ENCODE results near the gene HSP90AB1. TPM values are rescaled to one million over a fixed set of nuclear protein-coding genes. Genes with fewer than 3 reads are reported as not detected.

The HSP90AB1 gene
- polyA plus RNA-seq, 1 experiment, result 943 TPM

DNA sequence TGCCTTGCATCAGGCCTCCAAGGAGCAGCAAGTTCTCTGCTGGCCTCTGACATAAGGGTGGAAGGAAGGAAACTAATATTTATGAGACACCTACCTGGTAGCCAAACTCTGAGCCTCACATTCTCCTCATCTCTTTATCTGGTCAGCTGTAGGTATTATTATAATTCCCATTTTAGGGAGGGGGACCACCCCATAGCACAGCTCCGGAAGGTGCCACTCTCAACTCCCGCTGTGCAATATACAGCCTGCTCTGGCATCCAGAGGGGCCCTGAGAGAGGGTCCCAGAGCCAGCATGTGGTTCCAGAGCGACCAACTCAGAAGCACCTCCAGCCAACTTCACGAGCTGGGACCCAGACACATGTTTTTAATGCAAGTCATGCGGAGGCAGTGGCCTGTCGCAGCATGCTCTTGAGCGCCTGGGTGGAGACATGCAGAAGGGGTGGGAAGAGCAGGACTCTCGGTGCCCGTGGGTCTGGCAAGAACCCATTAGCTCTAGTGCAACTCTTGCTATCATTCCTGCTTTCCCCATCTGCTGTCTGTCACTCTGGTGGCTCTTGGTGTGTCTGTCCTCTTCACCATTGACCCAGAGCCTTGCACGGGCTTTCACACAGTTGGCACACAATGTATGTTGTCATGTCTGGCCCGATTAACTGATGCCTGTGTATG, 45.1 kb upstream of the HSP90AB1 start:
- no peak for DNase-seq (ENCODE audit: low read depth, low spot score)
- H3K4me3 ChIP-seq (ENCODE audit: low read depth, low read length), result no peak overlapping the region
- peaks cover 11% of the 10 kb centered on the region for H3K27me3 ChIP-seq (ENCODE audit: control insufficient read depth, insufficient read depth, low read length)
- POLR2A ChIA-PET, result no interaction called here
- H3K9me3 ChIP-seq (ENCODE audit: control insufficient read depth, insufficient read depth, low read length), result no peaks in the 10 kb centered on the region
- TF ChIP-seq, protein P1, sequence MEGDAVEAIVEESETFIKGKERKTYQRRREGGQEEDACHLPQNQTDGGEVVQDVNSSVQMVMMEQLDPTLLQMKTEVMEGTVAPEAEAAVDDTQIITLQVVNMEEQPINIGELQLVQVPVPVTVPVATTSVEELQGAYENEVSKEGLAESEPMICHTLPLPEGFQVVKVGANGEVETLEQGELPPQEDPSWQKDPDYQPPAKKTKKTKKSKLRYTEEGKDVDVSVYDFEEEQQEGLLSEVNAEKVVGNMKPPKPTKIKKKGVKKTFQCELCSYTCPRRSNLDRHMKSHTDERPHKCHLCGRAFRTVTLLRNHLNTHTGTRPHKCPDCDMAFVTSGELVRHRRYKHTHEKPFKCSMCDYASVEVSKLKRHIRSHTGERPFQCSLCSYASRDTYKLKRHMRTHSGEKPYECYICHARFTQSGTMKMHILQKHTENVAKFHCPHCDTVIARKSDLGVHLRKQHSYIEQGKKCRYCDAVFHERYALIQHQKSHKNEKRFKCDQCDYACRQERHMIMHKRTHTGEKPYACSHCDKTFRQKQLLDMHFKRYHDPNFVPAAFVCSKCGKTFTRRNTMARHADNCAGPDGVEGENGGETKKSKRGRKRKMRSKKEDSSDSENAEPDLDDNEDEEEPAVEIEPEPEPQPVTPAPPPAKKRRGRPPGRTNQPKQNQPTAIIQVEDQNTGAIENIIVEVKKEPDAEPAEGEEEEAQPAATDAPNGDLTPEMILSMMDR (IDR thresholded peaks at IDR 0.05; ENCODE audit: low read depth, low read length), result no peak
- CTCF ChIA-PET, result no interaction called here
- no peak overlapping the region for H3K27ac ChIP-seq (ENCODE audit: low read depth, low read length)

DNA sequence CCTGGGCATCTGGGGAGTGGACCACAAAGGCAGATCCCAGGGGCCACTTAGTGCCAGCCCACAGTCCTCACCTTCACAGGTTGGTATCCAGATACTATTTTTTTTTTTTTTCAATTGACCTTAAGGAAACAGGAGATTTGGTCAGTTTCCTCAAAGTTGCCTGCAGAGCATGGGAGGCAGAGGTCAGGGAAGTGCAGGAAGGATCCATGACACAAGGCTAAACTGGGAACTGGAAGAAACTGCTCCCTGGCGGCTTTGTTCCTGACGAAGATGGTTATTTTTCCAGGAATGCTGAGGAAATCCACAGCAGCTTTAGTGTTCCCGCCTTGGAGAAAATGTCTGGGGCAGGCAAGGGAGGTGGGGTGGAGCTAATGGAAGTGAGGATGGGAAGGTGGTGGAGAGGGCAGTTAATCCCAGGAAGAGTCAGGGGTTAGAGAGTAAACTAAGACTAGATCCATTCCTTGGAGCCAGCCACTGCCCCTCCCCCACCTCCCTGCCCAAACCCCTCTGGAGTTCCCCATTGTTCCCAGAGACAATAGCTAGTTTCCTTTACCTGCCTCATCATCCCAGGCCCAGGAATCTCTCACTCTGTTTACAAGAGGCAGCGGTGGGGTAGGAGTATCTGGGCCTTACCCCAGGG, 44.4 kb upstream of the HSP90AB1 start:
- Histone ChIP-seq H3K27me3 (ENCODE audit: control insufficient read depth, insufficient read depth, low read length) (peaks cover 11% of the 10 kb centered on the region), H3K27ac (ENCODE audit: low read depth, low read length) (no peak overlapping the region), H3K4me3 (ENCODE audit: low read depth, low read length) (no peak overlapping the region), H3K9me3 (ENCODE audit: control insufficient read depth, insufficient read depth, low read length) (no peaks in the 10 kb centered on the region)
- no peak for DNase-seq (ENCODE audit: low read depth, low spot score)
- ChIA-PET POLR2A (no interaction called here), CTCF (no interaction called here)
- TF ChIP-seq, protein P1 (IDR thresholded peaks at IDR 0.05; ENCODE audit: low read depth, low read length), result no peak

DNA sequence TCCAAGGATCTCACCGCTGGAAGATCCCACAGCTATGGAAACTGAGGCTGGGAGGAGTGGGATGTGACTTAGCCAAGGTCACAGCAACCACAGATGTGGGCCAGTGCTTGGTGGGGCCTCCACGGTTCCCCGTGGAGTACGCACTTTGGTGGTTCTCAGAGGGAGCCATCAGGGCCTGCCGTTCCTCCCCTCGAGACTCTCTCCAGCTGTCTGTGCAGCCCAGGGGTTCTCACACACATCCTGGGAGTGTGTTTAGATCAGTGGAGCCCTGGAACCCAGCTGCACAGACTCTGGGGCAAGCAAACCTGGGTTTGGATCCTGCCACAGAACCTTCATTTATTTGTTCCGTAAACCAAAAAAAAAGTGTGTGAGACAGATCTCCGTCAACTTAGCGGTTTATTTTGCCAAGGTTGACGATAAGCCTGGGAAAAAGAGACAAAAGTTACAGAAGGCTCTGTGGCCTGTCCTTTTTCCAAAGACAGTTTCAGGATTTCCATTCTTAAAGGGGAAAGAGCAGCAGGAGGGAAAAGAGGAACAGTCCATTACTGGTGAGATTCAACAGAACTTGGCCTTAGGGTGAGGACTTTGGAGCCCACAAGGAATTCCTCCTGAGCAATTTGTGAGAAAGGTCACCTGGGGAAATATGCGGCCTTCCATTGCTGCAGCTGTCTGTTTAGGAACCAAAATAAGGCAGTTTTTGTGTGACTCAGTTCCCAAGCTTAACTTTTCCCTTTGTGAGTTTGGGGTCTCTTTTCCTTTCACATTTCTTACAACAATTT, 43.7 kb upstream of the HSP90AB1 start:
- Histone ChIP-seq H3K9me3 (ENCODE audit: control insufficient read depth, insufficient read depth, low read length) (no peaks in the 10 kb centered on the region), H3K27me3 (ENCODE audit: control insufficient read depth, insufficient read depth, low read length) (peaks cover 11% of the 10 kb centered on the region), H3K27ac (ENCODE audit: low read depth, low read length) (no peak overlapping the region), H3K4me3 (ENCODE audit: low read depth, low read length) (no peak overlapping the region)
- TF ChIP-seq, protein P1 (IDR thresholded peaks at IDR 0.05; ENCODE audit: low read depth, low read length), result no peak
- CTCF ChIA-PET, result interaction anchor here (0.5 to 1.3 kb wide), 2 partner anchors 18 to 135 kb away, joined by 3 to 5 read pairs; no protein-coding TSS in a partner anchor
- POLR2A ChIA-PET, result no interaction called here
- DNase-seq (ENCODE audit: low read depth, low spot score), result no peak

DNA sequence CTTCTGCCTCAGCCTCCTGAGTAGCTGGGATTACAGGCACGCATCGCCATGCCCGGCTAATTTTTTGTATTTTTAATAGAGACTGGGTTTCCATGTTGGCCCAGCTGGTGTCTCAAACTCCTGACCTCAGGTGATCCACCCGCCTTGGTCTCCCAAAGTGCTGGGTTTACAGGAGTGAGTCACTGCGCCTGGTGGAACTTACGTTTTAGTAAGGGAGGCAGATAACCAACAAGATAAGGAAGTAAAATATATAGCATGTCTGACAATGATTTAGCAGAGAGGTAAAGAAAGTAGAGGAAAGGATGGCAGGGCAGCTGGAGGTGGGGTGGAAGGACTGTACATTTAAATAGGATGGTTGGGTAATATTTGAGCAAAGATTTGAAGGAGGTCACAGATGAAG, 42.9 kb upstream of the HSP90AB1 start:
- no peak for DNase-seq (ENCODE audit: low read depth, low spot score)
- ChIA-PET POLR2A (no interaction called here), CTCF (interaction anchor here (1.3 kb wide), 1 partner anchor 17 kb away, joined by 3 read pairs; no protein-coding TSS in a partner anchor)
- no peaks in the 10 kb centered on the region for H3K9me3 ChIP-seq (ENCODE audit: control insufficient read depth, insufficient read depth, low read length)
- peaks cover 11% of the 10 kb centered on the region for H3K27me3 ChIP-seq (ENCODE audit: control insufficient read depth, insufficient read depth, low read length)
- TF ChIP-seq, protein P1 (IDR thresholded peaks at IDR 0.05; ENCODE audit: low read depth, low read length), result no peak
- no peak overlapping the region for H3K27ac ChIP-seq (ENCODE audit: low read depth, low read length)
- no peak overlapping the region for H3K4me3 ChIP-seq (ENCODE audit: low read depth, low read length)
